GM19193 (cell line): ENCODE measurements around the gene CCDC28B.

Experiments
- POLR2A ChIP-seq: IDR thresholded peaks from 4 replicates; pipeline ENCODE4 v1.6.1; 2011; ENCODE audit not compliant: insufficient read depth, insufficient read length; ENCODE audit errors: extremely low read depth

CCDC28B gene

DNA sequence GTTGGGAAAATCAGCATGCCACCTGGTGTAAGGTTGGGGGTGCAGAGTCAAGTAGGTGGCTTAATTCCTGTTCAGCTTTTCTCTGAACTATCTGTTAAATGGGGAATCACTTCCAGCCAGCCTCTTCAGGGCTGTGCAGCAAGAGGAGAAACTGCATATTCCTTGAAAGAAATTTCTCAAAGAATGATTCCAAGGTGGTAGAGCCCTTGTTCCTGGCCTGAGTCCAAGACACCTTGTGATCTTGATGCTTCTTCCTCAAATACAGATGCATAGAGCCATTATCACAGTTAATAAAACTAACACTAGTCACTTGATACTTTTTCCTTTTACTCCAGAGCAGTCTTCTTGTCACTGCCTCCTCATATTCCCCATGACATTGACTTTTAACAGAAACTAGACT lies 15.7 kb upstream of the CCDC28B start:
- no peak for TF ChIP-seq POLR2A

- no peak for TF ChIP-seq POLR2A
Observed at GRCh38 chr1:32186077-32186476, 14.3 kb upstream of the CCDC28B start.

DNA sequence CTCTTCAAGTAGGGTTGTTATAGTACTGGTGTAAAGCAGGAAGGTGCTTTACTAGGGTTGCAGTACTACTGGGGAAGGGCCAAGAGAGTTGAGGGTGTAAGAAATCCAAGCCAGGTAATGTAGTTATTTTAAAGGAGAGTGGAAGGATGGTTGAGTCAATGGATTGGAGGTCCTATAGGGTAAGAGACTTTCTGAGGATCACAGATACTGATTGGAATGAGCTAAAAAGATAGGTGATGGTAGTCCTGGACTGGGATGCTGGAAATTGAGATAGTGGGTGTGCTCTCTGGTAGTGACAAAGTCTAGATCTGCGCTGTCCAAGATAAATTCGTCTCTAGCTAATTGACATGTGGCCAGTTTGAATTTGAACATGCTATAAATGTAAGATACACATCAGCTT lies 13.9 kb upstream of the CCDC28B start:
- TF ChIP-seq POLR2A, result no peak

DNA sequence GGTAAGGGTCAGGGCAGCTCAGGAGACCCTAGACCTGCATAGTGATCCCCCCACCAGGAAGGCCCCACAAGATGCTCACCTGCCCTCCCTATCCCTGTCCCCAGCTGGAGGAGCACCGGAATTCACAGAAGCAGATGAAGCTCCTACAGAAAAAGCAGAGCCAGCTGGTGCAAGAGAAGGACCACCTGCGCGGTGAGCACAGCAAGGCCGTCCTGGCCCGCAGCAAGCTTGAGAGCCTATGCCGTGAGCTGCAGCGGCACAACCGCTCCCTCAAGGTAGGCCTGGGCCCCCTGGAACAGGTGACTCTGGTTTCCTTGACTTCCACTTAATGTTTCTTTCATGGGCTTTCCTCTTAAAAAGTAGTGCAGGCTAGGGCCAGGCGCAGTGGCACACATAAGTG lies 12.5 kb upstream of the CCDC28B start:
- no peak for TF ChIP-seq POLR2A

DNA sequence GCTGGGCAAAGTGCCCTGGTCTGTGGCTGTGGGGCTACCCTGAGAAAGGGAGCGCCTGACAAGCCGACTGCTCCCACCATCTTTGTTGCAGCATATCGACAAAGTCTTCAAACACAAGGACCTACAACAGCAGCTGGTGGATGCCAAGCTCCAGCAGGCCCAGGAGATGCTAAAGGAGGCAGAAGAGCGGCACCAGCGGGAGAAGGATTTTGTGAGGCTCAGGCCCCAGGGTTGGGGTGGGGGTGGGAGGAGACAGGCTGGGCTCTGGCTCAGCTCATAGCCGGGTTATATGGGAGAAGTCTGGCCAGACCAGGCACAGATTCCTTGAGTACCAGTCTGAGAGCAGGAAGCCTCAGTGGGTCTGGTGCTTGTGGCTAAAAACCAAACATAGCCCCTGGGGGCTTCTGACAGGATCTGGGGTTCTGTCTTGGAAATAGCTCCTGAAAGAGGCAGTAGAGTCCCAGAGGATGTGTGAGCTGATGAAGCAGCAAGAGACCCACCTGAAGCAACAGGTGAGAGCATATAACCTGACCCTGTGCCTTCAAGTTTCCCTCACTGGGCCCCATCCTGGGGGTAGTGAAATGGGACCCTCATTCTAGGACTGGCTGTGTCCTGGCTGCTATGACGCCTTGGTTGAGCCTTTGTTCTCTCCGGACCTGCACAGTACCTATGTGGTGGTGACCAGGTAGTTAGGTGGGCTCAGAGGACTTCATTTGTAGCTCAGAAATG lies 8.0 kb upstream of the CCDC28B start:
- no peak for TF ChIP-seq POLR2A

- no peak for TF ChIP-seq POLR2A
Observed at GRCh38 chr1:32194984-32195383, 5.4 kb upstream of the CCDC28B start.

GRCh38 chr1:32195531-32195930 lies 4.9 kb upstream of the CCDC28B start:
- TF ChIP-seq POLR2A, result no peak

GRCh38 chr1:32195972-32196823 lies 4.2 kb upstream of the CCDC28B start:
- TF ChIP-seq POLR2A, result no peak

- peak; percentile 13 for TF ChIP-seq POLR2A
Observed at GRCh38 chr1:32197074-32197473, 3.3 kb upstream of the CCDC28B start.

DNA sequence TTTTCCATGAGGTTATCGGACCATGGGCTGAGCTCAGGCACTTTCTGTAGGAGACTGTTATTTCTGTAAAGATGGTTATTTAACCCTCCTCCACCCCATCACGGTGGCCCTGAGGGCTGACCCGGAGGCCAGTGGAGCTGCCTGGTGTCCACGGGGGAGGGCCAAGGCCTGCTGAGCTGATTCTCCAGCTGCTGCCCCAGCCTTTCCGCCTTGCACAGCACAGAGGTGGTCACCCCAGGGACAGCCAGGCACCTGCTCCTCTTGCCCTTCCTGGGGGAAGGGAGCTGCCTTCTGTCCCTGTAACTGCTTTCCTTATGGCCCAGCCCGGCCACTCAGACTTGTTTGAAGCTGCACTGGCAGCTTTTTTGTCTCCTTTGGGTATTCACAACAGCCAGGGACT lies 2.6 kb upstream of the CCDC28B start:
- no peak for TF ChIP-seq POLR2A

GRCh38 chr1:32198237-32199042 lies 2.0 kb upstream of the CCDC28B start:
- no peak for TF ChIP-seq POLR2A

- no peak for TF ChIP-seq POLR2A
Observed at GRCh38 chr1:32199043-32199716, 1.2 kb upstream of the CCDC28B start.

DNA sequence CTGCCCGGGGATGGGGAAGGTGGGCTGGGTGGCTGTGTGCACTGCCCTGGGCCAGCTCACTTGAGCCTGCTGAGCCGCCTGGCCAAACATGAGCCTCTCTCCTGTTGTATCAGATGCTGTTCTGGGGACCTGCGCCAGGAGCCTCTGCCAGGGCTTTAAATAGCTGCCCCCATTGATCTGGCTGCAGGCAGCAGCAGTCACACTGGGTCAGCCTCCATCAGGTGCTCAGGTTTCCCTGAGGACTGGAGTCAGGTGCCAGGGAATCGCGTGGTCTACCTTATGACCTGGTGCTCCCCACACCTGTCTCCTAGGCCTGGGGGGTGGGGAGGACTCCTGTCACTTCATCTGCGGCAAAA lies 700 bp upstream of the CCDC28B start:
- TF ChIP-seq POLR2A, result no peak

DNA sequence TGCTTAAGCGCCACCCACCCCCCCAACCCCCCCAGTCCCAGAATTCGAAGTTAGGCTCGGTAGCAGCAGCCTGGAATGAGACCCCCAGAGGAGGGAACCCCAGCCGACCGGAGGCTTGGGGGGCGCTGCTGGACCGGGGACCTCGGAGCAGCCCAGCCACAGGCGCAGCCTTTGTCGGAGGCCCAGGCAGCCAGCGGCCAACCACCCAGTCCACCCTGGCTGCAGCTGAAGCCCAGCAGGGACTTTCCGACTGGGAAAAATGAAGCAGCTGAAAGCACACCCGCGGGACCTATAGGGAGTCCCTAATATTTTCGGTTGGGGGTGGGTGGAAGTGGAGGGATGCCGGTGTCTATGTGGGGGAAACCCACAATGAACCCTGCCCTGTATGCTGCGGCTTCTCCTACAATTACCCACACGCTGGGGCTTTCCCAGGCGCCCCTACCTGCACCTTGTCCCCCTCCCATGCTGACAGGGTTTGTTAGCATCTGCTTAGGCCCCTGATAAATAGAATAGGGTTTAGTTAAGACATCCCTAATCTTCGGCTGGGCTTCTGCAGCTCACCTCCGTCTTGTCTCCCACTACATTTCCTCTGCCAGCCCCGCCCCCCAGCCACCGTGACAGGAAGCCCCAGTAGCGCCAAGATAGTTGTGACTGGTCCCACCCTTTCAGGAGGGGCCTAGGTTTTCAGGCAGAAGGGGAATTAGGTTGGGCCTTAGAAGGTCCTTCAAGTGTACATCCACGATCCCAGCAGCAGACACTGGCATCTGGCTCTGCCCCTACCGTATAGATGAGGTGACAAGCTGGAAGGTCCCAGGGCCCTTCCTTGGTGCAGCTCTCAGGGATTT lies 838 bp downstream of the CCDC28B start:
- TF ChIP-seq POLR2A, result peak; percentile 12
